Stimulated activated CD4-positive, alpha-beta T cell treated with anti-CD3 and anti-CD28 coated beads, Interleukin-1b, Interleukin-23, amount 100 ng/mL, for 48 hours (primary cell): ENCODE measurements around the gene ATP6V0D1.
A peak's percentile ranks its signal among the peaks of the same experiment; 100 is the strongest.

Experiments
- DNase-seq: peaks from one replicate; pipeline ENCODE4 v3.0.0-alpha.2; 2020

Gene ATP6V0D1

GRCh38 chr16:67443265-67443664 is 37.7 kb downstream of the ATP6V0D1 start:
- DNase-seq, result no peak

DNA sequence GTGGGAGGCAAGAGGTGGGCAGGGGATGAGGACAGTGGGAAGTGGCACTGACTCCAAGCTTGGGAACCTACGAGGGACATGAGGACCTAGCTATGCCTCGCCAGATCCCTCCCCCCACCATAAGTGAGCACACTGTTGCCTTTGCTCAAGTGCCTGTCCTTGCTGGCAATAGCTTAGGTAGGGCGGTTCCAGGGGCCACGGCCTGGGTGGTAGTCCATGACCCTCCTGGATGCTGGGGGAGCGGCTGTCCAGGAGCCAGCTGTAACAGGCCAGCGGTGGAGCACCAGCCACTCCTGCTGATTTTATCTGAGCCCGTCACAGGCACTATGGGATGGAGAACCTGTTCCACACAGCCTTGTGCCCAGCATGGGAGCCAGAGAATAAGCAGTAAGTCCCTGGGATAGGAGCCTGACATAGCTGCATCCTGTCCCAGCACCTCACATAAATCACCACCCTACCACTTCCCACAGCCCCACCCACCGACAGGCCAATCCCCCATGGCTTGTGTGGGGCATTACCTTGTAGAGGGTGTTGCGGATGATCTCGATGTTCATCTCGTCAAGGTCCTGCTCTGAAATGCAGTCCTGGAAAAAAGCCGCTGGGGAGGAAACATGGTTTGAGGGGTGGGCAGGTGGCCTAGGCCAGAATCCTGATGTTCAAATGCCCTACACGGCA is 38.2 kb downstream of the ATP6V0D1 start:
- DNase-seq, result no peak

- no peak for DNase-seq
Measured at GRCh38 chr16:67441907-67442306, 39.0 kb downstream of the ATP6V0D1 start.

DNA sequence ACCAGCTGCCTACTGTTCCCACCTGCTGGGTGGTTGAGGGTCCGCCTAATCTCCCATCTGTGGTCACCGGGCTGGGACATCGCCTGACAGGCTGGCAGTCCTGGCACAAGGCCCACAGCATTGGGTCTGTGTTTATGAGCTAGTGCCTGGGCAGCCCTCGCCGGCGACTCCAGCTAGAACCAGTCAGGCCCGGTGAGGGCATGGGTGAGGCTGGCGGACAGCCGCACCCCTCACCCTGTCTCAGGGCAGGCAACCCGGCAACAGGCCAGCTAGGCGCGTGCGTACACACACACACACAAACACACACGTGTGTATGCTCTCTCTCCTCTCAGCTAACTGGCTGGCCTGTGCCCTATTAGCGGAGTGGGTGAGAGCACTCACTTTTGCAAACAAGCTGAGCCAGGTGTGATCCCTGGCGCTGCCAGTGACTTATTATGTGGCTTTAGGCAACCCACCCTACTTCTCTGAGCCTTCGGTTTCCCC is 39.6 kb downstream of the ATP6V0D1 start:
- DNase-seq, result no peak

DNA sequence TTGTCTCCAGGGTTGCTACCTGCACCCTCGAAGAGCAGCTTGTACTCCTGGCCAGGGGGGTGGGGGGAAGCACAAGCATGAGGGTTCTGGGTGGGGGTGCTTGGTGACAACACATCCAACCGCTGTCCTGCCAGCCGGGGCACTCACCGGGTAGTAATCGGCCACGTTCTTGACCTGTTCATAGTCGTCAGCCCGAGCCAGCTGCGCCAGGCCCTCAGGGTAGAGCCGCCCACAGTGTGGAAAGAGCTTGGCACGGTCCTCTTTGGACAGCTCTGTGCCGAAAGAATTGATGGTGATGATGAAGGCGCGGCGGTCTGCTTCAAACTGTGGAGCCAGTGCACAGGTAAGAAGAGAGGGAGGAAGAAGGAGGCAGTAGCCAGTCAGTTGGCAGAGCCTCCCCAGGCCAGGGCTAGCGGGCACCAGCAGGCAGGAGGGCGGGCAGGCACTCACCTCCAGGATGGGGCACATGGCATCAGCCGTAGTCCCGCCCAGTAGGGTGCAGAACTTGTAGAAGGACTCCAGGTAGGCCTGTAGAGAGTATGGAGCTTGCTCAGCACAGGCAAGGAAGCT is 42.0 kb downstream of the ATP6V0D1 start:
- no peak for DNase-seq

GRCh38 chr16:67438098-67438791 is 42.7 kb downstream of the ATP6V0D1 start:
- no peak for DNase-seq

- no peak for DNase-seq
Measured at GRCh38 chr16:67437513-67437912, 43.4 kb downstream of the ATP6V0D1 start.

- no peak for DNase-seq
Measured at GRCh38 chr16:67436640-67437193, 44.2 kb downstream of the ATP6V0D1 start.

DNA sequence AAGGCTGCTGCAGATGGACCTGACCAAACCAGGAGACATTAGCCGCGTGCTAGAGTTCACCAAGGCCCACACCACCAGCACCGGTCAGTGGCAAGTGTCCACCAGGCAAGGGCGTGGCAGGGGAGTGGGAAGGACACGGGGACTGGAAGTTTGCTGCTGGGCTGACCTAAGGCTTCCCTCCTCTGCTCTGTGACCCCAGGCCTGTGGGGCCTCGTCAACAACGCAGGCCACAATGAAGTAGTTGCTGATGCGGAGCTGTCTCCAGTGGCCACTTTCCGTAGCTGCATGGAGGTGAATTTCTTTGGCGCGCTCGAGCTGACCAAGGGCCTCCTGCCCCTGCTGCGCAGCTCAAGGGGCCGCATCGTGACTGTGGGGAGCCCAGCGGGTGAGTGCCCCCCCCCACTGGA is 45.2 kb downstream of the ATP6V0D1 start:
- DNase-seq, result no peak

DNA sequence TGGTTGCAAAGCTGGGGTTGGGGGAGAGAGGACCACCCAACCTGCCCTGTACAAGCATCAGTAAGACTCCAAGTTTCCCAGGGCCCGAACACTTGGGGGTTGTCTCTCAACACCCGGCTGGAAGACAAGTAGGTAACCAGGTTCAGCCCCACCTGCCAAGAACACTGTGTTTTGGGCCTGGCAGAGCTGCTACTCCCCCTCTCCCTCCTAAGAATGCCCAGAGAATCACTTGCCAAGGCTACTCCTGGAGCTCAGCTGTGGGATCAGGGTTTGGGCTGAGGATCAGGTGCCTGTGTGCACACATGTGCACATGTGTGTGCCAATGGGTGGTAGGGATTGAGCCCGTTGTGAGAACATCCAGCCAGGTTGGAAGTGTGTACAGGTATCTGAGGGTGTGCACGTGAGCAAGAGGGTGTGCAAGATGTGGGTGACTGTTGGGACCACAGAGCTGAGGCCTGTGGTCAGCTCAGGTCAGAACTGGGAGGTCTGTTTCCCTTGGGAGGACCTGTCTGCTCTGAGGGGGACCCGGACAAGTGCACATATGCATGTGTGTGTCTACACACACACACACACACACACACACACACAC is 47.7 kb downstream of the ATP6V0D1 start:
- no peak for DNase-seq

DNA sequence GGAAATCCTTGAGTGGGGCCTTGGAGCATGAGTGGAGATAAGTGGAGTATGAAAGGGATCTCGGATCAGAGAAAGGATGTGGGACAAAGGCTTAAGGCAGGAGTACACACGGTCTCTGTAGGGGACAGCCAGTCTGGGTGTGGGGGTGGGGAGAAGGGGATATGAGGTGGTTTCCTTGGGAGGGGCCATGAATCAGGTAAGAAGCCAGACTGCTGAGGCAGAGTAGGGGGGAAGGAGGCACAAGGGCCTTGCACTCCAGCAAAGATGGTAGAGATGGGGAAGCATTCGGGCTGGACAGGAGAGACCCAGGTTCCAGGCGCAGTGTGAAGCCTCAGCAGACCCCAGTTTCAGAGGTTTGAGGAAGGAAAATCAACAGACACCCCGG is 48.5 kb downstream of the ATP6V0D1 start:
- no peak for DNase-seq

DNA sequence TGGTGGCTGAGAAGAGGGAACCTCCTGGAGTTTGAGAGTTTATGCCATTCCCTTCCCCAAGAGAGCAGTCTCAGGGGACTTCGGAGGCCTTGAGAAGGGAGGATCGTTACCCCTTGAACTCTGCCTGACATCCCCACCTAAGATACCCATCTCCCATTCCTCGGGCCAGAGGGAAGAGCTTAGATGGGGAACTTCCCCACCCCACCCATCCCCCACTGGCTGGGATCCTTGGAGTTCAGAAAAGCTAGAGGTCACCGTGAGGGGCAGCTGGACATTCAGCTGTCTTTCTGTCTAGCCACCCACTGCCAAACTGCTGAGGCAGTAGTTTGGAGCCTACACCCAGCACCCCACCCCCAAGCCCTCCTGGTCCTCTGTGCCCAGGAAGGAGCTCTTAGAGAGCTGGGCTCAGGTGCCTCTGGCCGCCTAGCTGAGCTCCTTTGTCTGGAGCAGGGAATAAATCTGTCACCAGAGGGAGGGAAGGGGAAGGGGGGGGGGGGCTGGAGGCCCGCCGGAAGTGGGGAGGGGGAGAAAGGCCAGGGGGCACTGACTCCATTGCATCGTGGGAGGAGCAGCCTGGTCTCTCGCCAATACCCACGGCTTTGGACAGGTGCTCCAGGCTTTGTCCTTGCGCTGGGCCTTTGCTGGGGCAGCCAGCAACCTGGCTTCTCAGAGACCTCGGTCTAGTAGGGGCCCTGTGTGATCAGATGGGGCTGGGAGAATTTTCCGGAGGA is 49.0 kb downstream of the ATP6V0D1 start:
- DNase-seq, result no peak

DNA sequence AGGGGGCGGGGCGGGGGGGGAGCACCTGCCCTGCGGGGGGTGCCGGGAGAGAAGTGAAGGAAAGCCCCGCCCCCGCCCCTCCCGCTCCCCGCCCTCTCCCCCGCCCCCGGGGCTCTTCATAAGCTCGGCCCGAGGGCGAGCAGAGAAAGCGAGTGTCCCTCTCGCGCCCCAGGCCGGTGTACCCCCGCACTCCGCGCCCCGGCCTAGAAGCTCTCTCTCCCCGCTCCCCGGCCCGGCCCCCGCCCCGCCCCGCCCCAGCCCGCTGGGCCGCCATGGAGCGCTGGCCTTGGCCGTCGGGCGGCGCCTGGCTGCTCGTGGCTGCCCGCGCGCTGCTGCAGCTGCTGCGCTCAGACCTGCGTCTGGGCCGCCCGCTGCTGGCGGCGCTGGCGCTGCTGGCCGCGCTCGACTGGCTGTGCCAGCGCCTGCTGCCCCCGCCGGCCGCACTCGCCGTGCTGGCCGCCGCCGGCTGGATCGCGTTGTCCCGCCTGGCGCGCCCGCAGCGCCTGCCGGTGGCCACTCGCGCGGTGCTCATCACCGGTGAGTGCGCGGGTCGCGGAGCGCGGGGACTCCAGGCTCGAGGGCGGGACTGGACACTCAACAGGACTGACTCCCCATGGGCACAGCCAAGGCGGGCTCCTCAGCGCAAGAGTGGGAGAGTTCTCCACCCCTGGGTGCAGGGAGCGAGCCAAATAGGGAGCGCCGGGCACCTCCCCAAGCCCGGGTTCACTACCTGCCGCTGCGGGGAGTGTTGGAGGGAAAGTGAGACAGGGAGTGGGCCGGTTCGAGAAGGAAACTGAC is 49.8 kb downstream of the ATP6V0D1 start, which contains the start of gene HSD11B2:
TSS of gene HSD11B2 (plus strand) at position 145 of the 798 bp plus-strand sequence. CDS start at position 273, 128 bp downstream.
- no peak for DNase-seq

DNA sequence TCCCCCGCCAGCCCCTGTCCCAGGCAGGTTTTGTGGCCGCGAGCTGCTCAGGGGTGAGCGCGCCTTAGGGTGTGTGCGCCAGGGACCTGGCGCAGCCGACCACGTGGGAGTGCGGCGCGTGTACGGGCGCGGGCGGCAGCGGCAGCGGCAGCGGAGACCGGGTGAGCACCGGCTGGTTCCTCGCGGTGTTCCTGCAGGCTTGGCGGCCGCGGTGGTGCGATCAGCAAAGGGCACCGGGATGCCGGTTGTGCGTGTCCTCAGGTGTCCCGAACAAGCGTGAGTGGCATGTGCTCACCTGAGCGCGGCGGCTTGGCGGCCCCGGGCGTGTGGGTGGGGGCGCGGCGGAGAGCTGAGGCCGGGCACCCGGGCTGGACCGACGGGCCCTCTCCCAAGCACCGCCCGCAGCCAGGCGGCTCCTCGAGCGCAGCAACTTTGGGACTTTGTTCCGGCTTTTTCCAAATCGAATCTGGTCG is 50.4 kb downstream of the ATP6V0D1 start:
- peak; percentile 33 for DNase-seq

- no peak for DNase-seq
Measured at GRCh38 chr16:67429799-67430503, 51.0 kb downstream of the ATP6V0D1 start.

DNA sequence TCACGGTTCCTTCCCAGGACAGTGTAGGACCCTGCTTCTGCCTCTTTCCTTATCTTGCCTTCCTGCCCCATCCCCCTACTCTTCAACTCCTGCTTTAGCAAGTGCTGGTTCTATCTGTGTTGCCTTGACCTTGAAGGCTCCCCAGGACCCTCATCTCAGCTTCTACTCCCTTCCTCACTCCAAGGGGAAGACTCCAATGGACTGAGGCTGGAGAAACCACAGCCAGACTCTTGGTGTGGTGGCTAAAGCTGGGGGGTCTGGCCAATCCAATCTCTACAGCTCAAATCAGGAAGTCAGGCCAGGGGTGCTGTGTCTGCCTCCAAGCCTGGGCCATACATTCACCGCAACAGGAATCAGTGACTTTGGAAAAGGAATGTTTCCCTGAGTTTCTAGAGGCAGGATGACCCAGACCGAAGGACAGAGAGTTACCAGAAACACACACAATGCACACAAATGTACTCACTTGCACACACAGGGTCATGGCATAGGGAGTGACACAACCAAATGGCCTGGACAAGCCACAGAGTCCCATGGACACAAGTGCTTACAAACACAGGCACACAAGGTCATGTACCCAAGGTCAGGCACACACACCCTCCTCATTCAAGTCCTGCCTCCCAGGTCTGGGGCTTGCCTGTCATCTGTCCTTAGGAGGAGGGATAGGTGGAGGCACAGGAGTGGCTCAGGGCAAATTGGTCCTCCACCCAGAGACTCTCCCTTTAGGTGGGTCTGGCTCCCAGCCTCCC is 51.7 kb downstream of the ATP6V0D1 start:
- no peak for DNase-seq

GRCh38 chr16:67428146-67428731 is 52.7 kb downstream of the ATP6V0D1 start:
- DNase-seq, result peak; percentile 60

DNA sequence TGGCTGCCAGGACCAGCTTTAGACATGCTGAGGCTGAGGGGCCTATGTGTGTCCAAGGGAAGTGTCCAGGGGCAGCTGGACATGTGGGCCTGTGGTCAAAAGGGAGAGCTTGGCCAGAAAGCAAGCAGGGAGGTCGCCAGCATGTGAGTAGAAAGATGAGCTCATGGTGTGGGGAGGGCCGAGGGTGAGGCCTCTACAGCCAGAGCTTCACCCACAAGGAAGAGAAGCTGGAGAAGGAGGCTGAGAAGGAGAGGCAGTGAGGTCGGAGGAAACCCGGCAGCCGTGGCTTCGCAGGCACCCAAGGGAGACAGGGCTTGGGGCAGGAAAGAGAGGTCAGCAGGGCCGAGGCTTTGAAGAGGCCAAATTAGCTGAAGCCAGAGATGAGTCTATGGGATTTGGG is 54.0 kb downstream of the ATP6V0D1 start:
- DNase-seq, result no peak

DNA sequence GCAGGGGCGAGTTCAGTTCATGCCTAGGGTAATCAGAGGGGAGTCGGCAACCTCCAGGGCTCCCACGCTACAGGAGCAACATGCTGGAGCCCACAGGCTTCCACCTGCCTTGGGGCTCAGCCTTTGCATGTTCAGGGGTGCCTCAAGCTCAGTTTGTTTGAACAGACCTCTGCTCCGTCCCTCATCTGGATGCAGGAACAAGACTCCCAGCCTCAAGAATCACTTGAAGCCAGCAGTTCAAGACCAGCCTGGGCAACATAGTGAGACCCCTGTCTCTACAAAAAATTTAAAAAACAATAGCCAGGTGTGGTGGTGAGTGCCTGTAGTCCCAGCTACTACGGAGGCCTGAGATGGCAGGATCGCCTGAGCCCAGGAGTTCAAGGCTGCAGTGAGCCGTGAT is 54.9 kb downstream of the ATP6V0D1 start:
- DNase-seq, result no peak

DNA sequence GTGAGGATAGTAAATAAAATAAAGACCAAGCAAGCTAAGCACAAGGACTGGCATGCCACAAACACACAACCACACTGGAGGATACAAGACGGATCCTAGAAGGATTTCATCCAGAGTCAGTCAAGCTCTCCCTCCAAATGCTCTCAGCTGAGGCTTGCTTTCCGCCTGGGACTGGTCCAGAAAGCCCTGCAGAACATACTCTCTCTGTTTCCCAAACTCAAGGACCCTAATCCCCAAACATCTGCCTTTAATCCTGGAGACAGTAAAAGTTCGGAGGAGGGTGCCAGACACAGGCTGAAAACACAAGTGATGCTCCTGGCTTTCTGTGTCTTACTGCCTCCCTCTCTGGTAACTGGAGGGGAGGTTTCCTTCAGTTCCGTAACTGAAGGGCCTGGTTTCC is 55.4 kb downstream of the ATP6V0D1 start:
- no peak for DNase-seq
